WTC11 (cell line): ENCODE results near the gene RPS18. TPM values are rescaled to one million over a fixed set of nuclear protein-coding genes. Genes with fewer than 3 reads are reported as not detected.

Experiments
- ATF1 ChIP-seq: sonication (generic); formaldehyde crosslinking; IDR thresholded peaks from 2 replicates; pipeline ENCODE4 v1.8.1; 2023; ENCODE audit warnings: mild to moderate bottlenecking, moderate library complexity, missing genetic modification reagents
- CDX4 ChIP-seq: fragments of 250-450 bp; sonication (Bioruptor Pico); IDR thresholded peaks from 2 replicates; pipeline ENCODE4 v1.9.0; 2021; ENCODE audit warnings: moderate library complexity, mild to moderate bottlenecking, inconsistent platforms, borderline replicate concordance
- CREB1 ChIP-seq: sonication (generic); formaldehyde crosslinking; IDR thresholded peaks from 2 replicates; pipeline ENCODE4 v1.8.0; 2023; ENCODE audit warnings: mild to moderate bottlenecking, missing genetic modification reagents
- CREM ChIP-seq: sonication (generic); formaldehyde crosslinking; IDR thresholded peaks from 2 replicates; pipeline ENCODE4 v1.8.1; 2022; ENCODE audit warnings: mild to moderate bottlenecking, missing genetic modification reagents, moderate library complexity
- CTCF ChIP-seq: fragments of 200-600 bp; IDR thresholded peaks from 2 replicates; pipeline ENCODE4 v1.8.0; 2022; ENCODE audit warnings: antibody characterized with exemption
- E2F1 ChIP-seq: sonication (generic); formaldehyde crosslinking; IDR thresholded peaks from 2 replicates; pipeline ENCODE4 v1.8.0; 2022; ENCODE audit warnings: mild to moderate bottlenecking, missing genetic modification reagents
- ETV6 ChIP-seq: sonication (generic); formaldehyde crosslinking; IDR thresholded peaks from 2 replicates; pipeline ENCODE4 v1.8.1; 2022; ENCODE audit warnings: mild to moderate bottlenecking, missing genetic modification reagents
- GABPB1 ChIP-seq: sonication (generic); formaldehyde crosslinking; IDR thresholded peaks from 2 replicates; pipeline ENCODE4 v1.8.1; 2023; ENCODE audit warnings: mild to moderate bottlenecking, missing genetic modification reagents
- HMGXB4 ChIP-seq: sonication (generic); formaldehyde crosslinking; IDR thresholded peaks from 2 replicates; pipeline ENCODE4 v1.8.1; 2023; ENCODE audit warnings: mild to moderate bottlenecking, moderate library complexity, missing genetic modification reagents
- IRF1 ChIP-seq: sonication (generic); formaldehyde crosslinking; IDR thresholded peaks from 2 replicates; pipeline ENCODE4 v1.8.0; 2023; ENCODE audit warnings: missing genetic modification reagents
- JUN ChIP-seq: sonication (generic); formaldehyde crosslinking; IDR thresholded peaks from 2 replicates; pipeline ENCODE4 v1.8.0; 2023; ENCODE audit warnings: mild to moderate bottlenecking, missing genetic modification reagents
- MYBL2 ChIP-seq: sonication (generic); formaldehyde crosslinking; IDR thresholded peaks from 2 replicates; pipeline ENCODE4 v1.8.1; 2023; ENCODE audit warnings: mild to moderate bottlenecking, moderate library complexity, missing genetic modification reagents
- OVOL2 ChIP-seq: fragments of 250-450 bp; sonication (Bioruptor Pico); IDR thresholded peaks from 2 replicates; pipeline ENCODE4 v1.9.0; 2021; ENCODE audit warnings: mild to moderate bottlenecking, borderline replicate concordance
- PRDM15 ChIP-seq: sonication (generic); formaldehyde crosslinking; IDR thresholded peaks from 2 replicates; pipeline ENCODE4 v1.8.0; 2022; ENCODE audit warnings: missing genetic modification reagents
- STAT6 ChIP-seq: sonication (generic); formaldehyde crosslinking; conservative IDR thresholded peaks from 2 replicates; pipeline ENCODE4 v1.8.1; 2023; ENCODE audit warnings: mild to moderate bottlenecking, low read depth, missing genetic modification reagents, moderate library complexity
- TP53 ChIP-seq: sonication (generic); formaldehyde crosslinking; IDR thresholded peaks from 2 replicates; pipeline ENCODE4 v1.8.1; 2023; ENCODE audit warnings: mild to moderate bottlenecking, missing genetic modification reagents
- ZBTB43 ChIP-seq: sonication (generic); formaldehyde crosslinking; IDR thresholded peaks from 2 replicates; pipeline ENCODE4 v1.8.1; 2023; ENCODE audit warnings: mild to moderate bottlenecking, missing genetic modification reagents
- ZNF263 ChIP-seq: sonication (generic); formaldehyde crosslinking; IDR thresholded peaks from 2 replicates; pipeline ENCODE4 v1.8.1; 2022; ENCODE audit warnings: low read depth, mild to moderate bottlenecking, moderate library complexity, missing genetic modification reagents
- ZNF512 ChIP-seq: sonication (generic); formaldehyde crosslinking; IDR thresholded peaks from 2 replicates; pipeline ENCODE4 v1.8.1; 2022; ENCODE audit warnings: missing genetic modification reagents, borderline replicate concordance
- total RNA-seq: library from RNA; stranded (reverse); gene quantifications from 3 replicates; pipeline ENCODE4 v1.2.3, GENCODE V29; 2021

RPS18 gene
- total RNA-seq, 1 experiment from 2014 or later = 2,857 TPM

GRCh38 chr6:33299237-33299944, 27.5 kb downstream of the RPS18 start (continued):
- no peak for TF ChIP-seq ATF1
- TF ChIP-seq ETV6 (CRISPR knock-in tag) = peak; percentile 23; the same call in 1 of the 2 replicates
- no peak for TF ChIP-seq OVOL2 (CRISPR knock-in tag)
- no peak for TF ChIP-seq JUN (CRISPR knock-in tag)
- TF ChIP-seq STAT6 (CRISPR knock-in tag) = no peak
- no peak for TF ChIP-seq ZNF263
- no peak for TF ChIP-seq TP53
- no peak for TF ChIP-seq ZNF512 (CRISPR knock-in tag)
- peak; percentile 56 for TF ChIP-seq CTCF
- TF ChIP-seq E2F1 = no peak
- 0 out of 2 replicates have a peak, but pooled peaks have one; percentile 52 for TF ChIP-seq MYBL2 (CRISPR knock-in tag)
- peak; percentile 77; the same call in 1 of the 2 replicates for TF ChIP-seq ZBTB43
- TF ChIP-seq GABPB1 = no peak; the same call in 1 of the 2 replicates
- no peak for TF ChIP-seq CDX4 (CRISPR knock-in tag)
- TF ChIP-seq CREM (CRISPR knock-in tag) = no peak; the same call in 1 of the 2 replicates
- peak; percentile 82 for TF ChIP-seq HMGXB4
- TF ChIP-seq CREB1 (CRISPR knock-in tag) = peak; percentile 30; the same call in 1 of the 2 replicates
- TF ChIP-seq IRF1 (CRISPR knock-in tag) = no peak
- peak; percentile 97 for TF ChIP-seq PRDM15 (CRISPR knock-in tag)
